ENCODE results near the gene REEP6.

Gene REEP6

GRCh38 chr19:1492474-1493006 lies 1.6 kb downstream of the REEP6 start:
- H3K27me3 ChIP-seq (ENCODE audit: insufficient read depth, low read depth) = peaks cover 70% of the 10 kb centered on the region
- H3K4me1 ChIP-seq (ENCODE audit: low read depth, poor library complexity, severe bottlenecking) = peaks cover 7% of the 10 kb centered on the region
- no peaks in the 10 kb centered on the region for H4K20me1 ChIP-seq (ENCODE audit: insufficient read depth)
- H3K27ac ChIP-seq = no peak overlapping the region
- H3K4me3 ChIP-seq (IDR thresholded peaks at IDR 0.05; ENCODE audit: insufficient read depth, low read depth, low read length) = no peak overlapping the region
- no peak overlapping the region for H3K4me2 ChIP-seq
- no peak overlapping the region for H3K9ac ChIP-seq
- H2AFZ ChIP-seq (ENCODE audit: low read depth) = no peak overlapping the region
- no peaks in the 10 kb centered on the region for H3K36me3 ChIP-seq (ENCODE audit: insufficient read depth)
- no peak for TF ChIP-seq CTCF (conservative IDR thresholded peaks at IDR 0.05; ENCODE audit: low read depth, low read length)
- no peaks in the 10 kb centered on the region for H3K79me2 ChIP-seq (ENCODE audit: insufficient read depth, low read depth)

- Histone ChIP-seq H3K27me3 (ENCODE audit: insufficient read depth, low read depth) (peaks cover 72% of the 10 kb centered on the region), H2AFZ (ENCODE audit: low read depth) (no peak overlapping the region), H3K4me3 (IDR thresholded peaks at IDR 0.05; ENCODE audit: insufficient read depth, low read depth, low read length) (no peak overlapping the region), H3K79me2 (ENCODE audit: insufficient read depth, low read depth) (no peaks in the 10 kb centered on the region), H3K9ac (no peak overlapping the region), H3K36me3 (ENCODE audit: insufficient read depth) (no peaks in the 10 kb centered on the region), H3K4me2 (no peak overlapping the region), H3K4me1 (ENCODE audit: low read depth, poor library complexity, severe bottlenecking) (peaks cover 4% of the 10 kb centered on the region), H4K20me1 (ENCODE audit: insufficient read depth) (no peaks in the 10 kb centered on the region), H3K27ac (no peak overlapping the region)
- no peak for TF ChIP-seq CTCF (conservative IDR thresholded peaks at IDR 0.05; ENCODE audit: low read depth, low read length)
These were observed 3.3 kb downstream of the REEP6 start for GRCh38 chr19:1494115-1494815.

- Histone ChIP-seq H3K79me2 (ENCODE audit: insufficient read depth, low read depth) (no peaks in the 10 kb centered on the region), H2AFZ (ENCODE audit: low read depth) (no peak overlapping the region), H3K4me3 (IDR thresholded peaks at IDR 0.05; ENCODE audit: insufficient read depth, low read depth, low read length) (no peak overlapping the region), H3K36me3 (ENCODE audit: insufficient read depth) (no peaks in the 10 kb centered on the region), H3K4me2 (no peak overlapping the region), H3K4me1 (ENCODE audit: low read depth, poor library complexity, severe bottlenecking) (no peaks in the 10 kb centered on the region), H4K20me1 (ENCODE audit: insufficient read depth) (no peaks in the 10 kb centered on the region), H3K27ac (no peak overlapping the region), H3K9ac (no peak overlapping the region), H3K27me3 (ENCODE audit: insufficient read depth, low read depth) (peaks cover 76% of the 10 kb centered on the region)
- TF ChIP-seq CTCF (conservative IDR thresholded peaks at IDR 0.05; ENCODE audit: low read depth, low read length) = no peak
These were observed 4.2 kb downstream of the REEP6 start for GRCh38 chr19:1495051-1495798.

- H3K4me3 ChIP-seq (IDR thresholded peaks at IDR 0.05; ENCODE audit: insufficient read depth, low read depth, low read length) = no peak overlapping the region
- no peaks in the 10 kb centered on the region for H3K79me2 ChIP-seq (ENCODE audit: insufficient read depth, low read depth)
- H3K4me1 ChIP-seq (ENCODE audit: low read depth, poor library complexity, severe bottlenecking) = no peaks in the 10 kb centered on the region
- H4K20me1 ChIP-seq (ENCODE audit: insufficient read depth) = no peaks in the 10 kb centered on the region
- no peak overlapping the region for H3K9ac ChIP-seq
- no peak overlapping the region for H3K27ac ChIP-seq
- no peak overlapping the region for H2AFZ ChIP-seq (ENCODE audit: low read depth)
- H3K27me3 ChIP-seq (ENCODE audit: insufficient read depth, low read depth) = peaks cover 81% of the 10 kb centered on the region
- no peak overlapping the region for H3K4me2 ChIP-seq
- no peaks in the 10 kb centered on the region for H3K36me3 ChIP-seq (ENCODE audit: insufficient read depth)
- TF ChIP-seq CTCF (conservative IDR thresholded peaks at IDR 0.05; ENCODE audit: low read depth, low read length) = no peak
These were observed 5.1 kb downstream of the REEP6 start for GRCh38 chr19:1495799-1496713.
